LHCN-M2 (cell line): ENCODE measurements around the gene DOCK4. TPM values are rescaled to one million over a fixed set of nuclear protein-coding genes. Genes with fewer than 3 reads are reported as not detected.
"Not testable (repeated sequence)": the region's sequence is repeated elsewhere in the genome, so short reads cannot be mapped to it uniquely, and the experiment has no call there.

Source experiments
- DNase-seq: peaks from one replicate; pipeline ENCODE4 v3.0.0-alpha.2; 2012; ENCODE audit warnings: low read depth
- total RNA-seq: library from RNA; depleted of rRNA; stranded (reverse); fragments of >200 nt; gene quantifications from 2 replicates; pipeline ENCODE4 v1.2.3, GENCODE V29; 2014

Gene DOCK4
- total RNA-seq, 1 experiment from 2014 or later, result 6.3 TPM

DNA sequence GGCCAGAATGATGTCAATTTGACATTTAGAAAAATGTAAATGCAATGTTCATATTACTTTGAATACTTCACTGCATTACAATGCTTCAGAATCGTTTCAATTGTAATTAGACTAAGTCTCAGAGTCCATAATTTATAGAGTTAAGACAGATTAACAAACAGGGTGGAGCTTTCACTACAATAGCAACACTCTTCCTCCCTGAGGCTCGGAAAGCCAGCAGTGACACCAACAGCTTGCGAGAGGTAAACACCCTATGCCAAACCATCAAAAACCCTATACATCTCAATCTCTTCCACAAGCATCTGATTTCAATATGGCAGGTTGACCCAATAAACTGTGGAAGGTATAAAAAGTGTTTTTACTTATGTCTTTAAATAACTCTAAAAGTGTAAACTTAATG is 72.2 kb downstream of the DOCK4 start:
- DNase-seq, result no peak

DNA sequence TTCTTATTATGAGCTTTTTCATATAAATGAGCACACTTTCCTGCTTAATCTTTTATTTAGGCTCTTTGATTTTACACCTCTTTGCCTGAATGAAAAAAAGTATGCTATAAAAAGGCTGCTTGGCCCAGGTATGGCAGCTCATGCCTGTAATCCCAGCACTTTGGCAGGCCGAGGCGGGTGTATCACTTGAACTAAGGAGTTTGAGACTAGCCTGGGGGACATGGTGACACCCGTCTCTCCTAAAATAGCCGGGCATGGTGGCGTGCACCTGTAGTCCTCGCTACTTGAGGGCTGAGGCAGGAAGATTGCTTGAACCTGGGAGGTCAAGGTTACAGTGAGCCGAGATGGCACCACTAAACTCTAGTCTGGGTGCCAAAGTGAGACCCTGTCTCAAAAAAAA is 72.9 kb downstream of the DOCK4 start:
- no peak for DNase-seq

- DNase-seq, result no peak
Measured at GRCh38 chr7:112132051-112132694, 74.0 kb downstream of the DOCK4 start.

GRCh38 chr7:112130729-112131410 is 75.3 kb downstream of the DOCK4 start:
- no peak for DNase-seq

DNA sequence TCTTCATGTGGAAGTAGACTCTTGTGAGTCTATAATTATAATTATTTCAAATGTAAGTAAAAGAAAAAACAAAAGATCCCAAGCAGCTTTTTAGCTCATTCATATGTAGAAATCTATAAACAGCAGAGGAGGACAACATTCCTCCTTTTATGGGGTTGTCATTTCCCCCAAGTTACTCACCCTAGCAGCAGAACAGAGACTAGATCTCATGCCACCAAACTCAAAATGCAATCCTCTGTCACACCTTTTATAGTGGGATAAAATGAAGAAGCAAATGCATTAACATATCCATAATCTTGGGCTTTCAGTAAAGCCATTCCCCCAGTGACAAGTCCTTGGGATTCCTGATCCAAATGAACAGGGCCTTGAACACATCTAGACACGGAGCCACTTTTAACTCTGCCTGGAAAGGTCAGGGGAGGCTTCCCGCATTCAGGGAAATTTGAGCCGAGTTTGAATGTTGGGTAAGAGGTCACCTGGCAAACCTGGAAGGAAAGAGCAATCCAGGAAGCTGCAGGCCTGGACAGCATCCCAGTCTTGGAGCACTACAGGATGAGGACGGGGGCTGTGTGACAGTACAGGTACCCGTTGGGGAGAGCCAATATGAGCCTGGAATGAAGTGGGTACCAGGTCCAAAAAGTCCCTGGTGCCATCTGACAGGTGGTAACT is 76.4 kb downstream of the DOCK4 start:
- DNase-seq, result no peak

GRCh38 chr7:112128461-112129425 is 77.5 kb downstream of the DOCK4 start:
- DNase-seq, result not testable (repeated sequence)

- not testable (repeated sequence) for DNase-seq
Measured at GRCh38 chr7:112128041-112128440, 78.2 kb downstream of the DOCK4 start.

GRCh38 chr7:112125250-112125649 is 80.9 kb downstream of the DOCK4 start:
- DNase-seq, result no peak

- no peak for DNase-seq
Measured at GRCh38 chr7:112124061-112124766, 82.0 kb downstream of the DOCK4 start.

GRCh38 chr7:112122798-112123197 is 83.4 kb downstream of the DOCK4 start:
- no peak for DNase-seq

GRCh38 chr7:112122144-112122543 is 84.1 kb downstream of the DOCK4 start:
- DNase-seq, result no peak

DNA sequence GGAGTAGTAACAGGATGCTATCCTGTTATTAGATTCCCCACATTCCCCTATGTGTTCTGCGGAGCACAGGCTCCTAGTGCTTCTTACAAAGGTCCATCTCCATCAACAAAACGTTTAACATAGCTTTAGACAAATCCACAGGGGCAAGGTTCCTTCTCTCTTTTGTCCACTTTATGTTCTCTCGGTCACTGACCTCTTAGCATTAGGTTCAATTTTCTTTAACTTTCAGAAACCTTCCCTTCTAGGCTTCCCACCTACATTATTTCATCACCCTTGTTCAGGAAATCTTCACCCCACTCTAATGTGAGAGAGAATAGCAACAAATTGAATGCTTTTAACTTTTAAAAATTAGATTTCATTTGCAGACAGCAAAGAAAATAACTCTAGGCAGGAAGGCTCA is 84.9 kb downstream of the DOCK4 start:
- DNase-seq, result no peak

DNA sequence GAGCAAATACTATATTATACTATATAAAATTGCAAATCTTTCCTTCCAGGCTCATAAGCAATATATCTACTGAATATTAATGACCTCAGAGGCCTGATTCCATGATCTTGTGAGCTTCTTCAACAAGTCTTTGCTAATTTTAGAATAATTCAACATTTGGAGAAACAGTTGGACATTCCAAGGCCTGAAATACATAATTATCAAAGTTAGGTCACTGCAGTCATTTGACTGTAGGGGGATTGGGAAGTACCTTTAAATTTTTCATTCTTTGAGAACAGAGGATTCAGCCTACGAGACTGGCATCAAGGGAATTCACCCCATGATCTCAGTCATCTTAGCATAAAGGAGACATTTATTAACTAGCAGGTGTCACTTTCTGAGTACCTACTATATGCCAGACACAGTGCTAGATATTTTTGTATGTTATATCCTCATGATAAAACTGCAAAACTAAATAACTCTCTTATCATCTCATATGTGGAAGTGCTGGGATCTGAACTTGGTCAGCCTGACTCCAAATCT is 85.4 kb downstream of the DOCK4 start:
- DNase-seq, result no peak

DNA sequence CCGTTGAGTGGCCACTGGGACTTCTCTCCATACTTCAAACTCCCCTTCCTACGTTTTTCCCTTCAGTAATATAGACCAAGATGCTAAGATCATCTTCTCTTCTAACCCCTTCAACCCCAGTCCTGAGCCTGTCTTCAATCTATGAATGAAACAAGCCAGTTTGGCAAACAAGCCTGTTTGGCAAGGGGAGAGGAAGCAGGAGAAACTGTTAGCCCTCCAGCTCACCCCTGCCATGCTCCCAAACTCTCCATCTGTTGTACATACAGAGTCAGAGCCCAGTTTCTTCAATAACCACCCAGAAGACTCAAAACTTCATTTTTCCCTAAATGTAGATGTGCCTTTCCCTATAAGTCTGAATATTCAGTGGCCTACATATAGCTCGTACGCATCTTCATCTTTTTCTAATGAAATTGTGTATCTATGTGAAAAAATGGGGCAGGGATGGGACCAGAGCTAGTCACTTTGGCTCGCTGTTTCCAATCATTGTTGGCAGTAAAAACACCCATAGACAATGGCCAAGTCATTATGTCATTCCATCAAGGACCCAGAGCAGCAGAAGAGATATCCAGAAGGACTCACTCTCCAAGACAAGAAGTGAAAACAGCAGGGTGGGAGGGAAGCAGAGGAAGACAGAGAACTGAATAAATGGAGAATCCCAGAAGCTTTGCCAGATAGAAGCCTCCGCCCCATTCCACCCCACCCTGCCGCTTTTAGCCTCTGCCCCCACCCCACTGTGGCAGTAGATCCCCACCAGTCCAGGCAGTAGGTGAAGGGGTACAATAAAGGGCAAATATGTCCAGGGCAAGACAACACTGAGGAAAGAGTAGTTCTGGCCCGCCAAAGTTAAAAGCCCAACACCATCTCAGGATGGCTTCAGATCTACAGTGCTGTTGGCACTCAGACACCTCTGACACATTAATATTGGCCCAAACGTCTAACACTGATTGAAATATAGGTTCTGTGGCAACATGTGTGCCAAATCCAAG is 87.3 kb downstream of the DOCK4 start:
- no peak for DNase-seq

- no peak for DNase-seq
Measured at GRCh38 chr7:112116894-112117293, 89.3 kb downstream of the DOCK4 start.

DNA sequence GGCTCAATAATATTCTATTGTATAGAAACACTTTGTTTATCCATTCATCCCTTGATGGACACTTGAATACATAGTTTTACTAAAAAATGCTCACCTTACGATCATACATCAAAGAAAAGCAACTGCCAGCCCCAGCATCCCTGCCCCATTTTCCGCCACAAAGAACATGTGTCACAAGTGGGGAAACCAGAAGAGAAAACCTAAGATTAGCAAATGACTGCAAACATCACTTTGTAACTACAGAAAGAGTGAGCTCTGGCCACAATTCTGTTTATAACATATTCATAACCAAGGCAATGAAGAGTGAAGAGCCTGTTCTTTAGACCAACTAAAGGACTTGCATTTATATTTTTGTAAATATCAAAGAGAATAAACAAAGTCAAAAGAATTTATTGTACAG is 89.8 kb downstream of the DOCK4 start:
- no peak for DNase-seq

DNA sequence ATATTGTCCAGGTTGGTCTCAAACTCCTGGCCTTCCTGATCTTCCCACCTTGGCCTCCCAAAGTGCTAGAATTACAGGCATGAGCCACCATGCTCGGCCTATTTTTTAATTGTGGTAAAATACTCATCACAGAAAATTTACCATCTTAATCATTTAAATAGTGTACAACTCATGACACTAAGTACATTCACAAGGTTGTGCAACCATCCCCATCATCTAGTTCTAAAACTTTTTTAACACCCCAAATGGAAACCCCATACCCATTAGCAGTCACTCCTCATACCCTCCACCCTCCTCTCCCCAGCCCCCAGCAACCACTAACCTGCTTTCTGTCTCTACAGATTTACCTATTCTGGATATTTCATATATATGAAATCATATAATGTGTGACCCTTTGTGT is 90.3 kb downstream of the DOCK4 start:
- DNase-seq, result no peak

GRCh38 chr7:112113913-112114575 is 92.2 kb downstream of the DOCK4 start:
- no peak for DNase-seq

DNA sequence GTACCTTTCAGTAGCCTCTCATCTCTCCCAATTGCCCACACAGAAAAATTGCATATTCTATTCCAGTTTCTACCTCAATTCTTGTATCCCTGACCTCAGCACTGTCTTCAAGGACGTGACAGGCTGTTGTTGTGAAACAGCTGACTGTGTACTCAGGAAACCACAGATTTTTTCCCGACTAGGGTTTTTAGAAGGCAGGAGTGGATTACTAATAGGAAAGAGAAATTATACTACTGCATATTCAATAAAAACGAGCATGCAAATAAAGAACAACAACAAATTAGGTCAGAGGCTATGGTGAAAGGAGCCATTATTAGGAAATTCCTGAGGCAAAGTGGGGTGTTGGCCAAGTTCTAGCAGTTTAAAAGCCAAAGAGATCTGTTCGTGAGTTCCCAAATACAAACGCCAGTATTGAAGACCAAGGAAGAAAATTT is 93.4 kb downstream of the DOCK4 start:
- peak; percentile 84 for DNase-seq
